ENCODE measurements around the gene IGFL3.

- TF ChIP-seq EZH2phosphoT487 (IDR thresholded peaks at IDR 0.05; ENCODE audit: borderline replicate concordance, low read length) (no peak), CTCF (IDR thresholded peaks at IDR 0.05; ENCODE audit: low read depth, low read length, poor library complexity, severe bottlenecking) (no peak)
Measured at GRCh38 chr19:46100344-46100743, 24.1 kb downstream of the IGFL3 start.
